KMS-11 (cell line): ENCODE data around the gene ATF7IP2.
A peak's percentile ranks its signal among the peaks of the same experiment; 100 is the strongest.
"Not testable (repeated sequence)": the region's sequence is repeated elsewhere in the genome, so short reads cannot be mapped to it uniquely, and the experiment has no call there.

ENCODE experiments used
- H2AFZ ChIP-seq: fragments of 200-600 bp; sonication (generic); 2 replicates; pipeline ENCODE4 v1.6.1; 2016; ENCODE audit warnings: antibody characterized with exemption, mixed run types, low read depth
- H3K27ac ChIP-seq: fragments of 200-600 bp; sonication (generic); 2 replicates; pipeline ENCODE4 v1.6.1; 2016; ENCODE audit warnings: mild to moderate bottlenecking, mixed run types
- H3K27me3 ChIP-seq: fragments of 200-600 bp; sonication (generic); 2 replicates; pipeline ENCODE4 v1.6.1; 2017; ENCODE audit warnings: mild to moderate bottlenecking, low read depth, mixed run types, moderate library complexity; ENCODE audit not compliant: insufficient read depth
- H3K36me3 ChIP-seq: fragments of 200-600 bp; sonication (generic); 2 replicates; pipeline ENCODE4 v1.6.1; 2017; ENCODE audit warnings: mild to moderate bottlenecking, mixed run types; ENCODE audit not compliant: insufficient read depth
- H3K4me1 ChIP-seq: fragments of 200-600 bp; sonication (generic); 2 replicates; pipeline ENCODE4 v1.6.1; 2016; ENCODE audit warnings: mild to moderate bottlenecking, low read depth, mixed run types; ENCODE audit not compliant: poor library complexity, severe bottlenecking
- H3K4me2 ChIP-seq: fragments of 200-600 bp; sonication (generic); 2 replicates; pipeline ENCODE4 v1.7.0; 2016; ENCODE audit warnings: mild to moderate bottlenecking, mixed run types
- H3K4me3 ChIP-seq: fragments of 200-600 bp; sonication (generic); IDR thresholded peaks from 2 replicates; pipeline ENCODE4 v1.6.1; 2017; ENCODE audit warnings: low read depth, low read length, mixed read lengths; ENCODE audit not compliant: insufficient read depth
- H3K79me2 ChIP-seq: fragments of 200-600 bp; sonication (generic); 2 replicates; pipeline ENCODE4 v1.6.1; 2016; ENCODE audit warnings: low read depth, mixed run types; ENCODE audit not compliant: insufficient read depth
- H3K9ac ChIP-seq: fragments of 200-600 bp; sonication (generic); 2 replicates; pipeline ENCODE4 v1.6.1; 2016; ENCODE audit warnings: mild to moderate bottlenecking, mixed run types
- H4K20me1 ChIP-seq: fragments of 200-600 bp; sonication (generic); 2 replicates; pipeline ENCODE4 v1.6.1; 2016; ENCODE audit warnings: mild to moderate bottlenecking, mixed run types; ENCODE audit not compliant: insufficient read depth
- CTCF ChIP-seq: fragments of 200-600 bp; sonication (generic); conservative IDR thresholded peaks from 2 replicates; pipeline ENCODE4 v1.6.1; 2017; ENCODE audit warnings: low read depth, mild to moderate bottlenecking, antibody characterized with exemption, low read length, moderate library complexity, mixed read lengths

Gene ATF7IP2

GRCh38 chr16:10385725-10386516 is at the start of gene ATF7IP2:
TSS of gene ATF7IP2 (plus strand) at chr16:10386061. CDS start at chr16:10430621, 44,560 bp downstream.
- Histone ChIP-seq H3K4me2 (peak within 1 kb of the TSS; percentile 18), H3K27ac (no peak within 1 kb of the TSS), H2AFZ (peak within 1 kb of the TSS; percentile 61), H4K20me1 (no peaks in the 10 kb centered on the region), H3K9ac (peak within 1 kb of the TSS; percentile 29; the same call in 1 of the 2 replicates), H3K27me3 (no peaks in the 10 kb centered on the region), H3K4me1 (no peaks in the 10 kb centered on the region), H3K79me2 (no peaks in the 10 kb centered on the region), H3K36me3 (no peaks in the 10 kb centered on the region), H3K4me3 (no peak within 1 kb of the TSS)
- TF ChIP-seq CTCF, result no peak

- Histone ChIP-seq H3K4me3 (no peak overlapping the region), H3K9ac (no peak overlapping the region), H4K20me1 (no peaks in the 10 kb centered on the region), H3K4me2 (no peak overlapping the region), H2AFZ (no peak overlapping the region), H3K36me3 (no peaks in the 10 kb centered on the region), H3K27ac (no peak overlapping the region), H3K79me2 (no peaks in the 10 kb centered on the region), H3K27me3 (no peaks in the 10 kb centered on the region), H3K4me1 (no peaks in the 10 kb centered on the region)
- TF ChIP-seq CTCF, result no peak
Measured at GRCh38 chr16:10338426-10338825, 47.4 kb upstream of the ATF7IP2 start.

- H3K27ac ChIP-seq, result no peak overlapping the region
- H3K36me3 ChIP-seq, result no peaks in the 10 kb centered on the region
- H2AFZ ChIP-seq, result no peak overlapping the region
- H3K9ac ChIP-seq, result no peak overlapping the region
- H3K27me3 ChIP-seq, result no peaks in the 10 kb centered on the region
- no peak overlapping the region for H3K4me3 ChIP-seq
- no peaks in the 10 kb centered on the region for H3K79me2 ChIP-seq
- no peak for TF ChIP-seq CTCF
- H4K20me1 ChIP-seq, result no peaks in the 10 kb centered on the region
- H3K4me1 ChIP-seq, result no peaks in the 10 kb centered on the region
- H3K4me2 ChIP-seq, result no peak overlapping the region
Measured at GRCh38 chr16:10339777-10340732, 45.8 kb upstream of the ATF7IP2 start.

GRCh38 chr16:10343124-10343760 is 42.6 kb upstream of the ATF7IP2 start:
- Histone ChIP-seq H3K4me2 (no peak overlapping the region), H3K9ac (no peak overlapping the region), H2AFZ (no peak overlapping the region), H3K36me3 (no peaks in the 10 kb centered on the region), H3K4me3 (no peak overlapping the region), H3K27ac (no peak overlapping the region), H3K27me3 (no peaks in the 10 kb centered on the region), H3K4me1 (no peaks in the 10 kb centered on the region), H3K79me2 (no peaks in the 10 kb centered on the region), H4K20me1 (no peaks in the 10 kb centered on the region)
- no peak for TF ChIP-seq CTCF

GRCh38 chr16:10344699-10345098 is 41.2 kb upstream of the ATF7IP2 start:
- not testable (repeated sequence) for H3K4me2 ChIP-seq, H3K79me2 ChIP-seq

More at GRCh38 chr16:10344699-10345098, 41.2 kb upstream of the ATF7IP2 start:
- not testable (repeated sequence) for H3K4me3 ChIP-seq, H3K9ac ChIP-seq, H3K27me3 ChIP-seq, H3K27ac ChIP-seq, H3K4me1 ChIP-seq, H4K20me1 ChIP-seq, H3K36me3 ChIP-seq, H2AFZ ChIP-seq
